ENCODE results near the gene SLC2A4.

Gene SLC2A4

DNA sequence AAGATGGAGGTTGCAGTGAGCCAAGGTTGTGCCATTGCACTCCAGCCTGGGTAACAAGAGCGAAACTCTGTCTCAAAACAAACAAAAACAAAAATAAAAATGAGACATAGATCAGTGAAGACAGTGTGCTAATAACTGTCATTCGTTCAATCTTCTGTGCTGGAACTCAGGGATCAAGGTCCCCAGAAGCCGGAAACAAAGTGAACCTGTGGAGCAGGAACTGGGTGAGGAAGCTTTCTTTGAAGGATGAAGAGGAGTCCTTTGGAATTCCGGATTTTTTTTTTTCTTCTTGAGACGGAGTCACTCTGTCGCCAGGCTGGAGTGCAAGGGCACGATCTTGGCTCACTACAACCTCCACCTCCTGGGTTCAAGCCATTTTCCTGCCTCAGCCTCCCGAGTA, 2.1 kb upstream of the SLC2A4 start:
- DNase-seq (ENCODE audit: low read depth): no peak

- peak; percentile 57 for DNase-seq (ENCODE audit: low read depth)
Observed at GRCh38 chr17:7280519-7281073, 922 bp upstream of the SLC2A4 start.

- DNase-seq (ENCODE audit: low read depth): no peak
Observed at GRCh38 chr17:7281953-7282751, 634 bp downstream of the SLC2A4 start.

- no peak for DNase-seq (ENCODE audit: low read depth)
Observed at GRCh38 chr17:7282752-7283321, 1.3 kb downstream of the SLC2A4 start.

DNA sequence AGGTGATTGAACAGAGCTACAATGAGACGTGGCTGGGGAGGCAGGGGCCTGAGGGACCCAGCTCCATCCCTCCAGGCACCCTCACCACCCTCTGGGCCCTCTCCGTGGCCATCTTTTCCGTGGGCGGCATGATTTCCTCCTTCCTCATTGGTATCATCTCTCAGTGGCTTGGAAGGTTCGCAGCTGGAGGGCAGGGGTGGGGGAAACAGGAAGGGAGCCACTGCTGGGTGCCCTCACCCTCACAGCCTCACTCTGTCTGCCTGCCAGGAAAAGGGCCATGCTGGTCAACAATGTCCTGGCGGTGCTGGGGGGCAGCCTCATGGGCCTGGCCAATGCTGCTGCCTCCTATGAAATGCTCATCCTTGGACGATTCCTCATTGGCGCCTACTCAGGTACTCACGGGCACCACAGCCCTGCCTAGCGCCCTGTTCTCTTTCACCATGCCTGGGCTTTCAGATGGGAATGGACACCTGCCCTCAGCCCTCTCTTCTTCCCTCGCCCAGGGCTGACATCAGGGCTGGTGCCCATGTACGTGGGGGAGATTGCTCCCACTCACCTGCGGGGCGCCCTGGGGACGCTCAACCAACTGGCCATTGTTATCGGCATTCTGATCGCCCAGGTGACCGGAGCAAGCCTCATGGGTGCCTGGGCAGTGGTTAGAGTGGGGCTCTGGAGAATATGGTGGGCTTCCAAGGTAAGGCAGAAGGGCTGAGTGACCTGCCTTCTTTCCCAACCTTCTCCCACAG, 2.1 kb downstream of the SLC2A4 start:
- DNase-seq (ENCODE audit: low read depth): no peak

DNA sequence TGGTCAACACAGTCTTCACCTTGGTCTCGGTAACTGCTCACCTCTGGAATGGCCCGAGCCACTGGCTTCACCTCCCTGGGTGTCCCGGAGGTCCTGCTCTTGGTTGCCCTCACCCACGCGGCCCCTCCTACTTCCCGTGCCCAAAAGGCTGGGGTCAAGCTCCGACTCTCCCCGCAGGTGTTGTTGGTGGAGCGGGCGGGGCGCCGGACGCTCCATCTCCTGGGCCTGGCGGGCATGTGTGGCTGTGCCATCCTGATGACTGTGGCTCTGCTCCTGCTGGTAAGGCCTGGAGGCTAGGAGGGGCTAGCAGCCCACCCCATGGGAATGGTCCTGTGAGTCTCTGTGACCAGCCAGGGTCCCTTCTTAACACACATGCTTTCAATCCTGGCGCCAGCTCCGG, 3.4 kb downstream of the SLC2A4 start:
- DNase-seq (ENCODE audit: low read depth): no peak

GRCh38 chr17:7285679-7286078, 4.2 kb downstream of the SLC2A4 start:
- DNase-seq (ENCODE audit: low read depth): no peak

- DNase-seq (ENCODE audit: low read depth): no peak
Observed at GRCh38 chr17:7289256-7290032, 7.9 kb downstream of the SLC2A4 start.

DNA sequence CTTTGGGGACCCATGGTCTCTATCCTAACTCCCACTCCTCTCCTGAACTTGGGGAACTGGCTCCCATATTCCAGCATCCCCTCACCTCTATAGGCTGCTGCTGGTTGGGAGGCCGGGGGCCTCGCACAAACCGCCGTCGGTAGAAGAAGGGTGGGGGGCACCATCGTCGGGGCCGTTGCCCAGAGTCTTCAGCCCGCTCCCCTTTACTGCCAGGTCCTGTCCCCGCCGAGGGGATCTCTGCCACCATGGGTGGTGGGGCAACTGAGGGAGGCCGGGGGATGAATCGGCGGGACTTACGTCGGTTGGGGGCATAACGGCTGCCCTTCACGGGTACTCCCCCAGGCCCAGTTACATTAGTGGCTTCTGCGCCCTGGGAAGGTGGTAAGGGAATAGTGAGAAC, 8.6 kb downstream of the SLC2A4 start:
- DNase-seq (ENCODE audit: low read depth): no peak

- DNase-seq (ENCODE audit: low read depth): no peak
Observed at GRCh38 chr17:7290685-7291084, 9.2 kb downstream of the SLC2A4 start.

GRCh38 chr17:7292194-7292593, 10.7 kb downstream of the SLC2A4 start:
- DNase-seq (ENCODE audit: low read depth): no peak

- no peak for DNase-seq (ENCODE audit: low read depth)
Observed at GRCh38 chr17:7292729-7293128, 11.2 kb downstream of the SLC2A4 start.

GRCh38 chr17:7293159-7293558, 11.6 kb downstream of the SLC2A4 start:
- no peak for DNase-seq (ENCODE audit: low read depth)

- DNase-seq (ENCODE audit: low read depth): no peak
Observed at GRCh38 chr17:7293816-7294613, 12.5 kb downstream of the SLC2A4 start.

- DNase-seq (ENCODE audit: low read depth): no peak
Observed at GRCh38 chr17:7294614-7295153, 13.2 kb downstream of the SLC2A4 start, which contains the start of gene YBX2. YBX2 (minus strand) TSS chr17:7294639; CDS start chr17:7294500, 139 bp downstream.

DNA sequence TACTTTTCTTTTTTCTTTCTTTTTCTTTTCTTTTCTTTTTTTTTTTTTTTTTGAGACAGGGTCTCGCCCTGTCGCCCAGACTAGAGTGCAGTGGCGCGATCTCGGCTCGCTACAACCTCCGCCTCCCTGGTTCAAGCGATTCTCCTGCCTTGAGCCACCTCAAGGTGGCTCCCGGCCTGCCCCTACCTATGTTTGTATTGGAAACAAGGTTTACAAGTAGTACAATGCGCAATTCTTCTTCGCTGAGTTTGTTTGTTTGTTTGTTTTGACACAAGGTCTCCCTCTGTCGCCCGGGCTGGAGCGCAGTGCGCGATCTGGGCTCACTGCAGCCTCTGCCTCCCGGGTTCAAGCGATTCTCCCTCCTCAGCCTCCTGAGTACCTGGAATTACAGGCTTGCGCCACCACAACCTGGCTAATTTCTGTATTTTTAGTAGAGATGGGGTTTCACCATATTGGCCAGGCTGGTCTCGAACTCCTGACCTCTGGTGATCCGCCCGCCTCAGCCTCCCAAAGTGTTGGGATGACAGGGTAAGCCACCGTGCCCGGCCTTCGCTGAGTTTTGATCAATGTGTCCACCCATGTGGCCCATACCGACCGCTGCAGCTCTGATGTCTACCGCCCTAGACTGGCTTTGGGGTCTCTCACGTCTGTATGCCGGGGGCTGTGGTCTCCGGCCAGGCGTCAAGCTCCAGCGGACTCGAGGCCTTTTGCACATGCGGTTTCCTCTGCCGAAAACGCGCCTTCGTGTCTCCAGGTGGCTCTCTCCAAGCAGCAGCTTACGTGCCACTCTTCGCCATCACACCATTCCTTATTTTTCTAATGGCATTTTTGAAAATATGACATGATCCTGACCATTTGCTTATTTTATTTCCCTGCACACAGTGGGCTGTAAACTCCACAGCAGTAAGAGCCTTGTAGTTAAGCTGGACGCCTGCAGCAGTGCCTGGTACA, 14.0 kb downstream of the SLC2A4 start:
- no peak for DNase-seq (ENCODE audit: low read depth)

DNA sequence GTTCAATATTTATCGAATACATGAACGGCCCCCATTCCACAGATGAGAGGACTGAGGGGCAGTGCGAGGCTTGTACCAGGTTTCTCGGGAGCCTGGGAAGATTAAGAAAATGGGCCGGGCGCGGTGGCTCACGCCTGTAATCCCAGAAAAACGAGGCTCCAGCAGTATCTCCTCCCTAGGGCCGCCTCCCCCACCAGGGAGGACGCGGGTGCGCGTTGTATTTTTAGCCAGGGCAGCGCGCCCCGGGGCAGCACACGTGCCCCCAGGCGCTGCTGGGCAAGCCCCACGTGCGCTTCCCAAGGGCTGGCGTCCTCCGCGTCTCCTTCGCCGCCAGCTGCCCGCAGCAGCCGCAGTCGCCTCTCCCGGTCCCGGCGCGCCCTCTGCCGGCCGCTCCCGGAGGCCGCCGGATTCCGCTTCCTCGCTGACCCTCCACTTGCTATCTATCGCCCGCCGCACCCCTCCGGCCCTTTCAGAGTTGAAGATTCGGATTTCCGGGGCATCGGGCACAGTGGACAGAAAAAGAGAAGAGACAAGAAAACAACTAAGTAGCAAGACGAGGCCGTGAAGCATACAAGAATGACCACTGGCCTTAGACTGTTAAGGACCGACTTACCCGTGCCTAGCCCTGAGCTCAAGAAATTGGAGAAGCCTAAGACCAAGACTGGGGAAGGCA, 14.8 kb downstream of the SLC2A4 start:
- peak; percentile 54 for DNase-seq (ENCODE audit: low read depth)

GRCh38 chr17:7304179-7304578, 22.7 kb downstream of the SLC2A4 start:
- DNase-seq (ENCODE audit: low read depth): no peak

All from fibroblast of the conjunctiva (primary cell).